ENCODE results near the gene C6orf58. TPM values are rescaled to one million over a fixed set of nuclear protein-coding genes. Genes with fewer than 3 reads are reported as not detected.
"Not testable (repeated sequence)": the region's sequence is repeated elsewhere in the genome, so short reads cannot be mapped to it uniquely, and the experiment has no call there.

Gene C6orf58
- total RNA-seq, 1 donor from 2014 or later: not detected

- DNase-seq (ENCODE audit: extremely low read depth, low read depth, low spot score): no peak
Measured at GRCh38 chr6:127589135-127589534, 12.2 kb downstream of the C6orf58 start.

- DNase-seq (ENCODE audit: extremely low read depth, low read depth, low spot score): no peak
Measured at GRCh38 chr6:127590344-127590743, 13.4 kb downstream of the C6orf58 start.

GRCh38 chr6:127592964-127593363 lies 16.0 kb downstream of the C6orf58 start:
- DNase-seq (ENCODE audit: extremely low read depth, low read depth, low spot score): no peak

- not testable (repeated sequence) for DNase-seq (ENCODE audit: extremely low read depth, low read depth, low spot score)
Measured at GRCh38 chr6:127593456-127593855, 16.5 kb downstream of the C6orf58 start.

GRCh38 chr6:127606131-127606562 lies 29.2 kb downstream of the C6orf58 start:
- peak; percentile 18 for DNase-seq (ENCODE audit: extremely low read depth, low read depth, low spot score)

- DNase-seq (ENCODE audit: extremely low read depth, low read depth, low spot score): no peak
Measured at GRCh38 chr6:127608554-127609270, 31.7 kb downstream of the C6orf58 start.

GRCh38 chr6:127618729-127619128 lies 41.8 kb downstream of the C6orf58 start:
- no peak for DNase-seq (ENCODE audit: extremely low read depth, low read depth, low spot score)

GRCh38 chr6:127630800-127631199 lies 53.8 kb downstream of the C6orf58 start:
- no peak for DNase-seq (ENCODE audit: extremely low read depth, low read depth, low spot score)

- DNase-seq (ENCODE audit: extremely low read depth, low read depth, low spot score): no peak
Measured at GRCh38 chr6:127634178-127634577, 57.2 kb downstream of the C6orf58 start.

- no peak for DNase-seq (ENCODE audit: extremely low read depth, low read depth, low spot score)
Measured at GRCh38 chr6:127635091-127635490, 58.1 kb downstream of the C6orf58 start.

GRCh38 chr6:127637830-127638409 lies 60.9 kb downstream of the C6orf58 start:
- no peak for DNase-seq (ENCODE audit: extremely low read depth, low read depth, low spot score)

Other genes with a start within 250 kb of the C6orf58 start
- 32.2 and 54.0 TPM in 2 replicates for gene ECHDC1, start 233.6 kb upstream of the C6orf58 start, total RNA-seq
- gene KIAA0408, start 117.8 kb upstream of the C6orf58 start, total RNA-seq: 0.64 and 0.87 TPM in 2 replicates